ENCODE measurements around the gene TP53.

DNA sequence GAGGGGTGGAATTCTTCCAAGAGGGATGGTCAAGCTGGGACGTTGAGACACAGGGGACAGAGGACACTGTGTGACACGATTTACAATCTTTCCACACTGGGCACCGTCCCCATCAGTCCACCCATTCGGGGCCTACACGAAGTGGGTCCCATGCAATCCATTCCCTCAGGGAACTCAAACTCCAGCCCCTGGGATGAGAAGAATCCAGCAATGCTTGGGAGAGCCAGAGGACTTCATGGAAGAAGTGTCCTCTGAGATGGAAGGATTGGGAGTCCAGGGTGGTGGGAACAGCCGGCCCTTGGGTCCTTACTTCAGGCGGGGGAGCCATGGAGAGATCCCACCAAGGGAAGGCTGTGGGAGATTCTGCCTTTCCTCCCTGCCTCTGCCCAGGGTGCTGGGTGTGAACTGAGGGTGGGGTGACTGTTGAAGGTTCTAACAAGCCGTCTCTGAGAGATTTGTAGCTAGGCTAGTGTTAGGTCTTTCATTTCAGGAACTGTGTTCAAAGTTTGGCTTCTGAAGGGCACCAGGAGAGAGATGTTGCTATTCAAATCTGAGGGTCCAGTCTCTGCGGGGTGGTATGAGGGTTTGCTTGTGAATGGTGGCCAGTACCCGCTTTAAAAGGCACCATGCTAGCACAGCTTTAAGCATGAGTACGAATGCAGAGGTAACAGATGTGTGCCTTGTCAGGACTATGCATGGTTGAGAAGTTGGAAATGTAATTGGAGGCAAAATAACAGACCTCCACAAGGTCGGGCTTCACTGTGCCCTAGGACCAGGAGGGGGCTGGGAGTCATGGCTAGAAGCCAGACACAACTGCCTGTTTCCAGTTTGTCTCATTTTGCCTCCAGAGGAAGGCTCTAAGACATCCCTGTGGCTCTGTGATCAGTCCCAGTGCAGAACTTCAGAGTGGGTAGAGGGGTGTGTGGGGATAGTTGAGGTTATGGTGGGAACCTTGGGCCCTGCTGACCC lies 34.6 kb downstream of the TP53 start:
- TF ChIP-seq CTCF (IDR thresholded peaks at IDR 0.05) (no peak), ZBTB21 (CRISPR knock-in tag; IDR thresholded peaks at IDR 0.05; ENCODE audit: borderline replicate concordance) (no peak), NFYB (CRISPR knock-in tag; conservative IDR thresholded peaks at IDR 0.05; ENCODE audit: low read depth) (no peak), IRF1 (CRISPR knock-in tag; IDR thresholded peaks at IDR 0.05) (no peak), ZNF317 (CRISPR knock-in tag; IDR thresholded peaks at IDR 0.05; ENCODE audit: borderline replicate concordance, low read depth) (no peak), ZNF121 (CRISPR knock-in tag; IDR thresholded peaks at IDR 0.05) (no peak), FOXK1 (CRISPR knock-in tag; IDR thresholded peaks at IDR 0.05) (no peak), FOXP1 (CRISPR knock-in tag; IDR thresholded peaks at IDR 0.05; ENCODE audit: borderline replicate concordance) (no peak), E2F4 (CRISPR knock-in tag; IDR thresholded peaks at IDR 0.05; ENCODE audit: borderline replicate concordance, low read depth) (no peak), ATF1 (CRISPR knock-in tag; IDR thresholded peaks at IDR 0.05) (no peak), USF1 (CRISPR knock-in tag; IDR thresholded peaks at IDR 0.05) (no peak), ATF3 (CRISPR knock-in tag; conservative IDR thresholded peaks at IDR 0.05) (no peak)
- TF ChIP-seq, protein P1, sequence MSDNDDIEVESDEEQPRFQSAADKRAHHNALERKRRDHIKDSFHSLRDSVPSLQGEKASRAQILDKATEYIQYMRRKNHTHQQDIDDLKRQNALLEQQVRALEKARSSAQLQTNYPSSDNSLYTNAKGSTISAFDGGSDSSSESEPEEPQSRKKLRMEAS (CRISPR knock-in tag; IDR thresholded peaks at IDR 0.05): no peak

Data from WTC11 (cell line).